GM18951 (cell line): ENCODE results near the gene BRD1.

Source experiments
- POLR2A ChIP-seq: IDR thresholded peaks from 4 replicates; pipeline ENCODE4 v1.6.1; 2011; ENCODE audit warnings: mild to moderate bottlenecking; ENCODE audit not compliant: insufficient read length, insufficient read depth; ENCODE audit errors: extremely low read depth
- in situ Hi-C: fragments of 300-500 bp; cut with MboI; formaldehyde crosslinking; loops from one replicate; pipeline ENCODE4 v1.12.0; 2022; ENCODE audit warnings: low sequenced_read_pairs, mixed read lengths, inconsistent platforms; ENCODE audit not compliant: unreplicated experiment

BRD1 gene

GRCh38 chr22:49849161-49850020 lies 21.7 kb upstream of the BRD1 start:
- TF ChIP-seq POLR2A, result no peak
- in situ Hi-C loops, result no loop called here

- TF ChIP-seq POLR2A, result no peak
- in situ Hi-C loops, result no loop called here
These were observed 21.1 kb upstream of the BRD1 start for GRCh38 chr22:49848690-49849160.

- no peak for TF ChIP-seq POLR2A
- in situ Hi-C loops, result no loop called here
These were observed 20.3 kb upstream of the BRD1 start for GRCh38 chr22:49847751-49848689.

- no peak for TF ChIP-seq POLR2A
- in situ Hi-C loops, result no loop called here
These were observed 18.2 kb upstream of the BRD1 start for GRCh38 chr22:49845666-49846459.

GRCh38 chr22:49845241-49845640 lies 17.6 kb upstream of the BRD1 start:
- no peak for TF ChIP-seq POLR2A
- in situ Hi-C loops, result no loop called here

- in situ Hi-C loops, result no loop called here
- peak; percentile 34 for TF ChIP-seq POLR2A
These were observed 11.4 kb upstream of the BRD1 start for GRCh38 chr22:49838771-49839717.

GRCh38 chr22:49833340-49834007 lies 5.8 kb upstream of the BRD1 start:
- no peak for TF ChIP-seq POLR2A
- in situ Hi-C loops, result no loop called here

- no peak for TF ChIP-seq POLR2A
- in situ Hi-C loops, result no loop called here
These were observed 1.6 kb upstream of the BRD1 start for GRCh38 chr22:49829044-49829853.

GRCh38 chr22:49828599-49828965 lies 909 bp upstream of the BRD1 start:
- in situ Hi-C loops, result no loop called here
- TF ChIP-seq POLR2A, result no peak

GRCh38 chr22:49827271-49827852 lies 311 bp downstream of the BRD1 start:
- TF ChIP-seq POLR2A, result no peak

More at GRCh38 chr22:49827271-49827852, 311 bp downstream of the BRD1 start:
- in situ Hi-C loops, result no loop called here
